NCI-H82 treated with DMSO at 0.1 percent for 48 hours (cell line): ENCODE measurements around the gene NR2C2.

Source experiments
- DNase-seq: peaks from one replicate; lab custom pipeline; 2025; ENCODE audit not compliant: unreplicated experiment; lab: John Stamatoyannopoulos, UW

Gene NR2C2

DNA sequence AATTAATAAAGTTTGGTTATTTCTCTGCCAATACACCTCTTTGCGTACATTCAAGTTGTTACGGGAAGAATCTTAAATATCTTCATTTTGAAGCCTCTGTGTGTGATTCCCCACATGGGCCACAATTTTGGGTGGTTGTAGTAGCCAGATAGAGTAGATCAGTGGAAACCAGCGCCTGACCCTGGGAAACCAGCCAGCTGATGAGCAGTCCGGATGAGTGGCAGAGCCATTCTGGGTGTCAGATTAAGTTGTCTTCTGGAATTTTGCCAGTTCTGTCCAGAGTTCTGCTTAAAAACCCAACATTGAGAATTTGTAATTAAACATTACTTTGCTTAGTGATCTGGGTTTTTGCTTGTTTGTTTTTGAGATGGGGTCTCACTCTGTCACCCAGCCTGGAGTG lies 68.1 kb downstream of the NR2C2 start:
- DNase-seq = no peak

GRCh38 chr3:15017191-15017590 lies 69.8 kb downstream of the NR2C2 start:
- DNase-seq = no peak

GRCh38 chr3:15023249-15023648 lies 75.9 kb downstream of the NR2C2 start:
- DNase-seq = no peak

DNA sequence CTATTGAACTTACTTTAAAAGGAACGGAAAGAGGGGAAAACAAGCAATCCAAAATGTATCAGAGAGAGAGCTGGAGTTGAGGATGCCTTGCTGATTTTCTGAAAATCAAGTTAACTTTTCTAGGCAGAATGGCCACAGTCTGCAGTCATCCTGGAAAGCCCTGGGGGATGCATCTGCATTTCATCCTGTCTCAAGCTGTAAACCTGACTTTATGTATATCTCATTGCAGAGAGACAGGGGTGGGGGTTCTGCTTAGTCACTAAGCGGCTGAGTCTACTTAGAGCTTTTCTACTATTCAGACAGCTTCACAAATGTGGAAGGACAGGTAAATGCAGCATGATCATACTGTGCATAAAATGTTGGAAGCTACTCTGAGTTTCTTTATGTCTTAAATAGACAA lies 76.3 kb downstream of the NR2C2 start:
- DNase-seq = no peak

DNA sequence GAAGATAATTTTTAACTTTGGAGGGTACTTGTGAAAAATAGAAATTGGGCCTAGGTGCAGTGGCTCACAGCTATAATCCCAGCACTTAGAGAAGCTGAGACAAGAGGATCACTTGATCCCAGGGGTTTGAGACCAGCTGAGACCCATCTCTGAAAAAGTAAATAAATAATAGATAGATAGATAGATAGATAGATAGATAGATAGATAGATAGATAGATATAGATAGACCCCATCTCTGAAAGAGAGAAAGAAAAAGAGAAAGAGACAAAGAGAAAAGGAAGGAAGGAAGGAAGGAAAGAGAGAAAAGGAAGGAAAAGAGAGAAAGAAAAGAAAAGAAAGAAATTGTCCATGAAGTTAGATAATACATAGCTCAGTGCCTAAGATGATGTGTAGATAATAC lies 82.2 kb downstream of the NR2C2 start:
- no peak for DNase-seq

DNA sequence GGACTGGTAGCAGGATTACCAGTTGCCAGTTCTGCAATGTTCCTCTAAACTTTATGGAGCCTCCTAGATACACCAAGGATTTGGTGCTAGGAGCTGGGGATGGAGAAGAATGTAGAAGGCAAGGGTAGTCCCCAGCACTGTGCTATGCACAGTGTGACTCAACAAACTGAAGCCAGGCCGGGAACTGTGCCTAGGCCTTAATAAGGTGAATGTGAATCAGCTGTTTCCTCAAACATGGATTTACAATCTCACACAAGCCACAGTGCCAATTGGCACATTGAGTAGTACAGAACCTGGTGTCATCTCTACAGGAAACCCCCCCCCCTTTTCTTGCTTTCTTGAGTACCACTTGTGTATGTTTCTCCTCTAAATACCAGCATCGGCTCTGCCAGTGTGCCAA lies 85.3 kb downstream of the NR2C2 start:
- DNase-seq = no peak

DNA sequence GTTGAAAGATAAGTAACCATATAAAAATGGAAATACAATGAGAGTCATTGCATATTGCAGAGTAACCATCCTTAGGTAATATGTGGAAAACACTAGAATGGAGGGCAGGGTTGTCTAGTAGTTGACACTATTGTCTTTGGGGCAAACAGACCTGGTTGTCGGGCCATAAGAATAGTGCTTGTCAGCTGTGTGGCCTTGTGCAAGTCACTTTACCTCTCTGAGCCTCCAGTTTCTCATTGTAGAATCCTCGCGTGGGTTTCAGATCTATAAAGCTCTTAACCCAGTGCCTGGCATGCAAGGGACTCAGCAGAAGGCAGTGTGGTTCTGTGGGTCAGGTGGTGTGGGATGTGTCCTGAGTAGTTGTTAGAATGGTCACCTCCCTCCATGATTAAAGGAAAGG lies 85.7 kb downstream of the NR2C2 start:
- DNase-seq = no peak

GRCh38 chr3:15038306-15038705 lies 90.9 kb downstream of the NR2C2 start:
- no peak for DNase-seq

DNA sequence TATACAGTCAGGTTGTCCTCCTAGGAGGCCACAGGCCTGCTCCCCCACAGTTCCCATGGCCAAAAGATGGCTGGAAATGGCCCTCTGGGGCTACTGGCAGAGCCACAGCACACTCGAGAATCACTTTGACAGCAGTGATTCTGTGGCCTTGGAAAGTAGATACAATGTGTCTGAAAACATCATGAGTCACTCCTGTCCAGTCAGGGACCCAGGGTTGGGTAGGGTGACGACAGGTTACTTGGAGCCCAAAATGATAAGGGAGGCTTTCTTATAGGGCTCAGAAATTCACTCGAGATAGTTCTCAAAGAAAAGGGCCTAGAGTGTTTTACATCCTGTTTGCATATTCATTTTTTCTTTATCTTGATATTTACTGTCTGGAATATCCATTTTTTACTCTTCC lies 93.5 kb downstream of the NR2C2 start:
- no peak for DNase-seq

- DNase-seq = no peak
Measured at GRCh38 chr3:15041950-15042349, 94.6 kb downstream of the NR2C2 start.

- no peak for DNase-seq
Measured at GRCh38 chr3:15042936-15043335, 95.6 kb downstream of the NR2C2 start.

DNA sequence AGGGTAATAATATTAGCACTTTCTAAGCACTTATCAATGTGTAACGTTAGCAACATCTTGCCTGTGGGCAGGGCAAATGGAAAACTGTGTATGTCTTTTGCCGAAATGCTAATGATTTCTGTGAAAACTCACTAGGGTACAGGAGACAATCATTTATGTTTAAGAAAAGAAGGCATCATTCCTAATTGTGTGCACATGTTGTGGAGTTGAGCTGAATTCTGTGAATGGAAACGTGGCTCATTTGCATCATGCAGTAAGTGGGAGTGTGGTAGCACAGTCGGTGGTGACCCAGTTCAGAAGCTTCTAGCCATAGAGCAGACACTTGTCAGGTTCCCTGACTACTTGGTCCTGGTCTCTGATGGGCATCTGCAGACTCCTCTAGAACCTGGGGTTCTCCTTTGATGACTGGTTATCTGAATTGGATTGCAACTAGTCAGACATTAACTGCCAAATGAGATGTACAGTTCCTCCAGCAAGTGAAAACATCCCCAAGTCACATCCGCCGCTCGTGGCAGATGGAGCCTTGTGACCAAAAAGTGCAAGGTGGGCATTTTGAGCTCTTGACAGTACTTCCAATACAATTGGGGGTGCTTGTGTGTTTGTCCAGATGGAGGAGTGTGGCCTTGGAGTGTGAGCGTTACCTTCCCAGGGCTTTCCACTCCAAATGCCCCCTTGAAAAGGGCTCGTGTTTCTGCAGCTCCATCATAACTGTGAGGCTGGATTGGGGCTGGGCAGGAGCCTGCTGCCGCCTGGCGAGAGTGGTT lies 96.2 kb downstream of the NR2C2 start:
- no peak for DNase-seq

GRCh38 chr3:15044326-15044725 lies 96.9 kb downstream of the NR2C2 start:
- no peak for DNase-seq

DNA sequence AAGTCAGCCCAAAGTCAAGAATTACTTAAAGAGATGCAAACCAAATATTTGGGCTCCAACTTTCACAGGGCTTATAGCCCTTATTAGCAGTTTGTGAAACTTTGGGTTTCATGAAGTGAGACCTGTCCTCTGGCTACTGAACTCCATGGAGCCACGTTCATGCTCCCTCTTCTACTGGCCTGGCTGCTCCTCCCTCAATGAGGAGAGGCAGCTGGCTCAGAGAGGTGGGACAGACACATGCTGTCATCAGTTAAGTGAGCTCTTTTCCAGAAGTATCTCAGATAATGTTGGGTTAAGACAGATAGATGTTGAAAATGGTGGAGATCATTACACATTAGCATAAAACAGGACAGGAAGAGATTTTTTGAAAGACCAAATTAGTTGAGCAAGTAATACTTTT lies 98.3 kb downstream of the NR2C2 start:
- DNase-seq = no peak

GRCh38 chr3:15049584-15049983 lies 102.2 kb downstream of the NR2C2 start:
- no peak for DNase-seq

- DNase-seq = no peak
Measured at GRCh38 chr3:15050405-15051092, 103.2 kb downstream of the NR2C2 start.

GRCh38 chr3:15051531-15051930 lies 104.1 kb downstream of the NR2C2 start:
- no peak for DNase-seq

- no peak for DNase-seq
Measured at GRCh38 chr3:15052335-15053242, 105.2 kb downstream of the NR2C2 start.

DNA sequence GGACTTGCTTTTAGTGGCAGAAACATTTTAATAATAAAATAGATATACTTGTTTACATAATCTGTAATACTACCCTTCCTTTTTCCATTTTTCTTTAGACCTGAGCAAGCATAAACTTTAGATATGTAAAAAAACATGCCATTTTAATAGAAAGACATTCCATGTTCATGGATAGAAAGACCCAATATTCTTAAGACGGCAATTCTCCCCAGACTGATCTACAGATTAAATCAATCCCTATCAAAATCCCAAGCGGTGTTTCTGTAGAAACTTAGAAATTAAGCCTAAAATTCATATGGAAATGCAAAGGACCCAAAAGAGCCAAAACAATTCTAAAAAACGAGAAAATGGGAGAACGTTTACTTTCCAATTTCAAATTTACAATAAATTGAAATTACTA lies 106.2 kb downstream of the NR2C2 start:
- no peak for DNase-seq

- DNase-seq = no peak
Measured at GRCh38 chr3:15055019-15055557, 107.7 kb downstream of the NR2C2 start.

DNA sequence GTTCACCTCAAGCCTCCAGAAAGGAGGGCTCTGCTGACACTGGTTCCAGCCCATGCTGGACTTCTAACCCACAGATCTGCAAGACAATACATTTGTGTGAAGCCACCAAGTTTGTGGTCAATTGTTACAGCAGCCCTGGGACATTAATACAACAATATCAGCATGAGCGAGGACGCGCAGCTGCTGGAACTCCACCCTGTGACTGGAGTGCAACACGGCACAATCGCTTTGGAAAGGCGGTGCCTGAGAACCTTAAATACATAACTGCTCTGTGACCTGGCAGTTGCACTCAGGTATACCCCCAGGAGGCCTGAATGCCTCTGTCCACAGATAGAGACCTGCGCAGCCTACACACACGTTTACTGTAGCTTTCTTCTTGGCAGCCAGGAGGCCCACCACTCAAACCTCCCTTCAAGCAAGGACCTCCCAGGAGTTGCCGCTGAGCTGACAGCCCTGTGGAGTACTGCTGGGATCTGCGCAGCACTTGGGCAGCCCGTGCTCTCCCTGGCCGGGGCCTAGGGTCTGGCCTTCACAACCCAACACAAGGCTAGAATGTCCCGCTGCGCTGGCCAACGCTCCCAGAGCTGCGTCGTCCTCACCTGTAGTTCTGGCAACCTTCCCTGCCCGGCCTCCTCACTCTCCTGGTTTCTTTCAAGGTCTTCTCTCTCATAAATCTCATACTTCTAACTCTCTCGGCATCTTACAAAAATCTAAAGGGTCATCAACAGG lies 109.5 kb downstream of the NR2C2 start:
- DNase-seq = no peak
